Measurements from ENCODE around the gene DDX5. TPM values are rescaled to one million over a fixed set of nuclear protein-coding genes. Genes with fewer than 3 reads are reported as not detected.
A peak's percentile ranks its signal among the peaks of the same experiment; 100 is the strongest.

Gene DDX5
- total RNA-seq, 2 experiments from 2014 or later = 1,143 to 1,182 TPM

DNA sequence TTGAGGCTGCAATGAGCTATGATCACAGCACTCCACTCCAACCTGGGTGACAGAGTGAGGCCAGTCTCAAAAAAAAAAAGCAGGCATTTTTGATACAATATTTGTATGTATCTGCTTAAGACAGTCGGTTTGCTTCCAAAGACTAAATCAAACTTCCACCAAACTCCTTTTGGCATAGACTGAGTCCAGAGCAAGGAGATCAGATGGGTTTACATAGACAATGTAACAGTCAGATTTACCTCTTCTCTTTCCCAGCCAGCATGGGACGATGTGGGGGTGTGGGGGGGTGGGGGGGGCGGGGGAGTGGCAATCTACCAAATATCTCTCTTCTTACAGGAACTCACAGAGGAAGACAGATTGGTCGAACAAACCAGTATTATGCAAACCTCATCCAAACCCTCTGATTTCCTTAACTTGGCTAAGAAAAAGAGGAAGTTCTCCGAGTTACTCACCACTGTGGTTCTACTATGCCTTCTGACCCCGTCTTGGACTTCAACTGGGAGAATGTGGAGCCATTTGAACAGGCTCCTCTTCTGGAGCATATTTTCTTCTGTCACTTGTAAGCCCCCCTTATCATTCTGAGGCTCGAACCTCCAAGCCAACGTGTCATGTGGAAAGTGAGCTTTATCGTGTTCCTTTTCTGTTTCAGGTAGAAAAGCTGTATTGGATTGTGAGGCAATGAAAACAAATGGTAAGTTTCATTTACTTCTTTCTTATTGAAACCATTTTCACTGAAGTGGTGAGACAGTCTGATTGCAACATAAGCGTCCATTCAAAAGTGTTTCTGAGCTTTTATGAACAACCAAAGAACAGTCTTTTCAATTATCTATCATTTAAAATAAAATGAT is 57.2 kb downstream of the DDX5 start, which contains the start of gene MILR1:
Gene MILR1 (plus strand): TSS at position 451 of the 848 bp plus-strand sequence. CDS start 54 bp downstream, at position 505.
- no peaks in the 10 kb centered on the region for H3K27me3 Mint-ChIP-seq
- peaks cover 12% of the 10 kb centered on the region for H3K4me1 Mint-ChIP-seq
- no peaks in the 10 kb centered on the region for H3K9me3 Mint-ChIP-seq
- H3K36me3 Mint-ChIP-seq = no peaks in the 10 kb centered on the region
- peak within 1 kb of the TSS; percentile 64 for H3K27ac Mint-ChIP-seq
- DNase-seq (no peak), ATAC-seq (ENCODE audit: low read depth) (no peak)
- peak within 1 kb of the TSS; percentile 9 for H3K4me3 Mint-ChIP-seq
- POLR2A ChIA-PET = no interaction called here

Small RNA genes within 50 kb of the gene (microRNA-seq; reads per million reads assigned to microRNA genes)
- gene MIR3064 = 15.4 reads per million, percentile 24 among the genes with 10 or more reads in this experiment
- not detected for gene MIR5047

Other genes with a start within 250 kb of the DDX5 start
- 10 to 100 TPM; 12.0 to 12.8 TPM for gene TEX2, start 243.0 kb downstream of the DDX5 start, total RNA-seq
- gene PECAM1, start 115.4 kb downstream of the DDX5 start, total RNA-seq = 100 to 1,000 TPM; 163 to 167 TPM
- 1 to 10 TPM in 1 of 2 experiments, under 1 TPM in 1; 0.65 to 1.2 TPM for gene MILR1, start 57.2 kb downstream of the DDX5 start, total RNA-seq
- 10 to 100 TPM; 36.4 to 42.9 TPM for gene POLG2, start 9.2 kb downstream of the DDX5 start, total RNA-seq
- 10 to 100 TPM; 71.0 to 71.7 TPM for gene CEP95, start 688 bp upstream of the DDX5 start, total RNA-seq
- 10 to 100 TPM; 24.9 to 27.0 TPM for gene SMURF2, start 156.0 kb upstream of the DDX5 start, total RNA-seq

All from activated naive CD8-positive, alpha-beta T cell treated with anti-CD3 and anti-CD28 coated beads, Interleukin-2, amount 10 ng/mL, durations not matched to agents 7 days and 5 days (primary cell).